SK-N-SH treated with all-trans-retinoic acid at 6 μM for 48 hours (cell line): Measurements from ENCODE around the gene VN1R5.

Source experiments
- ATAC-seq: fragments of 200-7000 bp; cut with Tn5 transposase; 3 replicates; pipeline ENCODE4 v1.9.1; 2020; ENCODE audit warnings: mild to moderate bottlenecking, moderate library complexity
- ARNTL ChIP-seq: fragments of 450-650 bp; formaldehyde crosslinking; IDR thresholded peaks from 2 replicates; pipeline ENCODE4 v1.5.0; 2020; ENCODE audit warnings: low read depth, mild to moderate bottlenecking, moderate library complexity, borderline replicate concordance
- BACH2 ChIP-seq: fragments of 250-450 bp; sonication (Bioruptor Pico); IDR thresholded peaks from 2 replicates; pipeline ENCODE4 v1.9.0; 2021; ENCODE audit warnings: mild to moderate bottlenecking, borderline replicate concordance
- CREB5 ChIP-seq: fragments of 250-450 bp; sonication (Bioruptor Pico); IDR thresholded peaks from 2 replicates; pipeline ENCODE4 v1.5.1; 2020; ENCODE audit warnings: low read depth, mild to moderate bottlenecking, moderate library complexity
- CSDC2 ChIP-seq: fragments of 250-450 bp; sonication (Bioruptor Pico); IDR thresholded peaks from 2 replicates; pipeline ENCODE4 v1.5.0; 2020; ENCODE audit warnings: mild to moderate bottlenecking, moderate library complexity
- CSRNP3 ChIP-seq: fragments of 250-450 bp; sonication (Bioruptor Pico); IDR thresholded peaks from 2 replicates; pipeline ENCODE4 v1.5.1; 2021; ENCODE audit warnings: mild to moderate bottlenecking, moderate library complexity
- ESRRG ChIP-seq: fragments of 250-450 bp; sonication (Bioruptor Pico); IDR thresholded peaks from 2 replicates; pipeline ENCODE4 v1.6.1; 2021; ENCODE audit warnings: mild to moderate bottlenecking
- ISL1 ChIP-seq: fragments of 250-450 bp; sonication (Bioruptor Pico); IDR thresholded peaks from 2 replicates; pipeline ENCODE4 v2.1.2; 2022; ENCODE audit warnings: mild to moderate bottlenecking, moderate library complexity
- OSR1 ChIP-seq: fragments of 250-450 bp; sonication (Bioruptor Pico); IDR thresholded peaks from 2 replicates; pipeline ENCODE4 v1.8.0; 2022; ENCODE audit warnings: moderate library complexity, mild to moderate bottlenecking, inconsistent platforms
- PATZ1 ChIP-seq: fragments of 250-450 bp; sonication (Bioruptor Pico); IDR thresholded peaks from 2 replicates; pipeline ENCODE4 v1.8.0; 2020; ENCODE audit warnings: mild to moderate bottlenecking, moderate library complexity, borderline replicate concordance
- POU6F1 ChIP-seq: fragments of 250-450 bp; sonication (Bioruptor Pico); IDR thresholded peaks from 2 replicates; pipeline ENCODE4 v1.8.0; 2021; ENCODE audit warnings: low read depth, mild to moderate bottlenecking, moderate library complexity, borderline replicate concordance
- PPARA ChIP-seq: fragments of 250-450 bp; sonication (Bioruptor Pico); IDR thresholded peaks from 2 replicates; pipeline ENCODE4 v1.5.0; 2020; ENCODE audit warnings: mild to moderate bottlenecking, borderline replicate concordance
- RARB ChIP-seq: fragments of 250-450 bp; sonication (Bioruptor Pico); IDR thresholded peaks from 2 replicates; pipeline ENCODE4 v1.8.0; 2021; ENCODE audit warnings: mild to moderate bottlenecking, moderate library complexity
- SNAI2 ChIP-seq: fragments of 250-450 bp; sonication (Bioruptor Pico); IDR thresholded peaks from 2 replicates; pipeline ENCODE4 v1.5.0; 2020; ENCODE audit warnings: mild to moderate bottlenecking, moderate library complexity
- TOX ChIP-seq: fragments of 250-450 bp; sonication (Bioruptor Pico); IDR thresholded peaks from 2 replicates; pipeline ENCODE4 v1.8.0; 2021; ENCODE audit warnings: mild to moderate bottlenecking, moderate library complexity, borderline replicate concordance
- TSHZ2 ChIP-seq: fragments of 250-450 bp; sonication (Bioruptor Pico); IDR thresholded peaks from 2 replicates; pipeline ENCODE4 v1.5.0; 2020; ENCODE audit warnings: mild to moderate bottlenecking, moderate library complexity
- ZC3H10 ChIP-seq: fragments of 250-450 bp; sonication (Bioruptor Pico); IDR thresholded peaks from 2 replicates; pipeline ENCODE4 v1.5.1; 2021; ENCODE audit warnings: mild to moderate bottlenecking, moderate library complexity
- ZFP3 ChIP-seq: fragments of 250-450 bp; sonication (Bioruptor Pico); IDR thresholded peaks from 2 replicates; pipeline ENCODE4 v1.5.0; 2020; ENCODE audit warnings: mild to moderate bottlenecking, moderate library complexity
- ZFP30 ChIP-seq: fragments of 450-650 bp; formaldehyde crosslinking; IDR thresholded peaks from 2 replicates; pipeline ENCODE4 v1.5.0; 2022; ENCODE audit warnings: mild to moderate bottlenecking, moderate library complexity
- ZNF565 ChIP-seq: fragments of 450-650 bp; formaldehyde crosslinking; conservative IDR thresholded peaks from 2 replicates; pipeline ENCODE4 v1.5.0; 2020; ENCODE audit warnings: low read depth, mild to moderate bottlenecking, moderate library complexity
- ZNF70 ChIP-seq: fragments of 450-650 bp; formaldehyde crosslinking; IDR thresholded peaks from 2 replicates; pipeline ENCODE4 v1.5.0; 2020; ENCODE audit warnings: mild to moderate bottlenecking, moderate library complexity
- ZNF8 ChIP-seq: fragments of 450-650 bp; formaldehyde crosslinking; IDR thresholded peaks from 2 replicates; pipeline ENCODE4 v1.5.0; 2020; ENCODE audit warnings: mild to moderate bottlenecking, moderate library complexity

Gene VN1R5

GRCh38 chr1:247277191-247277590 is 21.3 kb downstream of the VN1R5 start:
- ATAC-seq: no peak
- TF ChIP-seq PPARA (CRISPR knock-in tag) (no peak), ZFP30 (no peak), CREB5 (CRISPR knock-in tag) (no peak), ARNTL (CRISPR knock-in tag) (no peak), ISL1 (no peak), ZNF70 (CRISPR knock-in tag) (no peak), ZNF565 (CRISPR knock-in tag) (no peak), PATZ1 (CRISPR knock-in tag) (no peak), ESRRG (no peak), ZFP3 (CRISPR knock-in tag) (no peak), OSR1 (CRISPR knock-in tag) (no peak)

- peak; percentile 67 for ATAC-seq
- TF ChIP-seq POU6F1 (CRISPR knock-in tag): no peak
- TF ChIP-seq SNAI2 (CRISPR knock-in tag): no peak
- TF ChIP-seq CREB5 (CRISPR knock-in tag): no peak
- no peak for TF ChIP-seq CSRNP3 (CRISPR knock-in tag)
- TF ChIP-seq CSDC2 (CRISPR knock-in tag): no peak
- TF ChIP-seq ESRRG: no peak
- no peak for TF ChIP-seq ZNF565 (CRISPR knock-in tag)
- TF ChIP-seq ZFP3 (CRISPR knock-in tag): no peak
- TF ChIP-seq RARB (CRISPR knock-in tag): no peak
- TF ChIP-seq, all 23 proteins: peak for 0
Measured at GRCh38 chr1:247281001-247281574, 25.2 kb downstream of the VN1R5 start.

- no peak for ATAC-seq
- TF ChIP-seq BACH2 (CRISPR knock-in tag) (no peak), ZC3H10 (CRISPR knock-in tag) (no peak), TSHZ2 (CRISPR knock-in tag) (no peak), ZNF8 (CRISPR knock-in tag) (no peak), ZFP30 (no peak), POU6F1 (CRISPR knock-in tag) (no peak), ESRRG (no peak), RARB (CRISPR knock-in tag) (no peak), ZNF70 (CRISPR knock-in tag) (no peak), OSR1 (CRISPR knock-in tag) (no peak), TOX (CRISPR knock-in tag) (no peak), ZFP3 (CRISPR knock-in tag) (no peak), ISL1 (no peak), PATZ1 (CRISPR knock-in tag) (no peak)
Measured at GRCh38 chr1:247286134-247286670, 30.3 kb downstream of the VN1R5 start.
